Rectal smooth muscle tissue (tissue), 1 donor: ENCODE measurements around the gene GAS7.

Experiments used
- H3K27ac ChIP-seq: one replicate; pipeline ENCODE4 v1.7.0; 2013; ENCODE audit warnings: low read depth, low read length, inconsistent platforms
- H3K27me3 ChIP-seq: one replicate; pipeline ENCODE4 v1.7.0; 2013; ENCODE audit warnings: low read length; ENCODE audit not compliant: control insufficient read depth, insufficient read depth
- H3K36me3 ChIP-seq: one replicate; pipeline ENCODE4 v1.7.0; 2013; ENCODE audit warnings: low read length; ENCODE audit not compliant: control insufficient read depth, insufficient read depth
- H3K4me1 ChIP-seq: one replicate; pipeline ENCODE4 v1.7.0; 2013; ENCODE audit warnings: low read length; ENCODE audit not compliant: control insufficient read depth, insufficient read depth
- H3K4me3 ChIP-seq: one replicate; pipeline ENCODE4 v1.7.0; 2013; ENCODE audit warnings: low read length
- H3K9ac ChIP-seq: one replicate; pipeline ENCODE4 v1.7.0; 2013; ENCODE audit warnings: low read length

GAS7 gene

DNA sequence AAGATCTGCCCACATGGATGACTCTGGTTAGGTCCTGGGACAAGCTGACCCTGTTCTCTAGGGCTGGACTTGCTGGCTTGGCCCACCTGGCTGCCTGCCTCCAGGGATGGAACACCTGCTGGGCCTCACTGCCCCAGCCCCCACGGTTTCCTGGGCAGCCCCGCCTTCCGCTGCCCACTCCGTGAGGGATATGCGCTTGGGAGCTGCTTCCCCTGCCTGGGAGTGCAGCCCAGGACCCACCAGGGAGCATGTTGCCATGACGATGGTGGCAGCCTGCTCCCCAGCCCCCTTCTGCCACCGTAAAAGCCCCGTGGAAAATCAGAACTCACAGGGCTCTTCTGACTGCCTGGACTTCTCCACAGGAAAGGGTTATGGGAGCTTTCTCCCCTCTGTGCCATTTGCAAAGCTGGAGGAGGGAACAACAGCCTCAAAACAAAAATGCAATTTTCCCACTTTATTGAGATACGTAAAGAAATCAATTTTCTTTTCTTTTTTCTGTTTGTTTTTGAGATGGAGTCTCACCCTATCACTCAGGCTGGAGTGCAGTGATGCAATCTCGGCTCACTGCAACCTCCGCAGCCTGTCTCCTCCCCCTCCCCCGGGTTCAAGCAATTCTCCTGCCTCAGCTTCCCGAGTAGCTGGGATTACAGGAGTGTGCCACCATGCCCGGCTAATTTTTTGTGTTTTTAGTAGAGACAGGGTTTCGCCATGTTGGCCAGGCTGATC, 18.0 kb upstream of the GAS7 start:
- H3K4me3 ChIP-seq: no peak overlapping the region
- no peak overlapping the region for H3K27ac ChIP-seq
- no peaks in the 10 kb centered on the region for H3K27me3 ChIP-seq
- no peaks in the 10 kb centered on the region for H3K36me3 ChIP-seq
- no peak overlapping the region for H3K9ac ChIP-seq
- no peaks in the 10 kb centered on the region for H3K4me1 ChIP-seq

DNA sequence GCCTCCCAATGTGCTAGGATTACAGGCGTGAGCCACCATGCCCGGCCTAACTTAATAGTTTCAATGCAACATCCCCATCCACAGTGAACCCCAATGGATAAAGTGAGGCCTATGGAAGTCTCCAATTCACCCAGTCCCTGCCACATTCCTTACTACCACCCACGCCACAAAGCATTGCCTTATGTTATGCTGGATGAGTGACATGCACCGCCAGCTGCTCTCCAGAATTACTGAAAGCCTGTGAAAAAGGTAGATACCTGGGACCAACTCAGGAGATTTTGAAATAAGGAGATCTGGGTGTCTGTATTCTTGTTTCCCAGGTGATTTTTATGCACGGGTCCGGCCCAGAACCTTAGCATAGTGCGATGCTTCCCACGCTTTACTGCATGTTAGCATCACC, 16.9 kb upstream of the GAS7 start:
- no peak overlapping the region for H3K9ac ChIP-seq
- H3K27me3 ChIP-seq: no peaks in the 10 kb centered on the region
- no peak overlapping the region for H3K4me3 ChIP-seq
- H3K27ac ChIP-seq: no peak overlapping the region
- no peaks in the 10 kb centered on the region for H3K36me3 ChIP-seq
- H3K4me1 ChIP-seq: no peaks in the 10 kb centered on the region

DNA sequence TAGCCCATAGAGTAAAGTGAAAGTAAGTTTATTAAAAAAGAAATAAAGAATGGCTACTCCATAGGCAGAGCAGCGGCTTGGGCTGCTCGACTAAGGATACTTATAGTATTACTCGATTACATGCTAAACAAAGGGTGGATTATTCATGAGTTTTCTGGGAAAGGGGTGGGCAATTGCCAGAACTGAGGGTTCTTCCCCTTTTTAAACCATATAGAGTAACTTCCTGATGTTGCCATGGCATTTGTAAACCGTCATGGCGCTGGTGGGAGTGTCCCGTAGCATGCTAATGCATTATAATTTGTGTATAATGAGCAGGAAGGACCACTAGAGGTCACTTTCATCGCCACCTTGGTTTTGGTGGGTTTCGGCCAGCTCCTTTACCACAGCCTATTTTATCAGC, 13.3 kb upstream of the GAS7 start:
- no peaks in the 10 kb centered on the region for H3K36me3 ChIP-seq
- H3K27ac ChIP-seq: no peak overlapping the region
- H3K4me3 ChIP-seq: no peak overlapping the region
- no peaks in the 10 kb centered on the region for H3K27me3 ChIP-seq
- H3K9ac ChIP-seq: no peak overlapping the region
- H3K4me1 ChIP-seq: peaks cover 2% of the 10 kb centered on the region

DNA sequence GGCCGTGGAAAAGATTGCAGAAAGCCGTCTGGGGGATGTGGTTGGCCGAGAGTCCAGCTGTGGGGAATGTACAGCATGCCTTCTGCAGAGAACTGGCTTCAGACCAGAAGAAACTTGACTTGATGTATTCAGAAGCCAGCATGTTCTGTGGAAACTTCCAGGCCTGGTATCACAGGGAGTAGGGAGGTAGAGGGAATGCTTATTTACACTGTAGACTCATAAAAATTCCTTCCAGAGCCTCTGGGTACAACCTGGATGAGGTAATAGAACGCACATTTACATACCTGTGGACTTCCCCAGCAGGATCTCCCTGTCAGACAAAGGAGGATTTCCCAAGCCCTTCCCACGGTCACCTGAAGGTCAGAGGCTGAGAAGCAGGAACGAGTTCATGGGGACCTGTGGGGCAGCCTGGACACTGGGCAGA, 11.8 kb upstream of the GAS7 start:
- H3K27me3 ChIP-seq: no peaks in the 10 kb centered on the region
- H3K36me3 ChIP-seq: no peaks in the 10 kb centered on the region
- peaks cover 2% of the 10 kb centered on the region for H3K4me1 ChIP-seq
- H3K4me3 ChIP-seq: no peak overlapping the region
- H3K9ac ChIP-seq: no peak overlapping the region
- H3K27ac ChIP-seq: no peak overlapping the region

DNA sequence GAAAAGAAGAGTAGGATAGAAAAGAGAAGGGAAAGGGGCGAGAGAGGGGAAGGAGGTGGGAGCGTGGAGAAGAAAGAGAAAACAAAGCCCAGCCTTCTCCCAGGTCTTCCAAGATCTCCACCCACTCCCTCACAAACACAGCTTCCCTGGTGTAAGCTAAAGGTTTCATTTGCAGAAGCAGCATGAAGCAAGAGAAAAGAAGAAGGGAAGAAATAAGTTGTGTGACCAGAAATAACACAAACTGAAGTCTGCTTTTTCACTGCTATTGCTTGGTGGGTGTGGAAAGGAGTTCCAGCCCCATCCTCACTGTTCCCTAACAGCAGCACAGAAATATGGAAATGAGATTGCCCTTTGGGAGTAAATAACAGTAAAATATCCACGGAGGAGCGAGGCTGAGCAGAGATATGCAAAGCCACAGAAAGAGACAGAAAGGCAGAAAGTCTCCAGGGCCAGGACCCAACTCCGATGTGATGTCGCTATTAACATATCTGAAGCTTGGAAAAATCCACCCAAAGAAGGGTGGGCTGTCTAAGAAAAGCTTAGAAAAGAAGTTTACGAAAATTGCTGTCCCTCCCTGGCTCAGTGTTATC, 10.3 kb upstream of the GAS7 start:
- Histone ChIP-seq H3K36me3 (no peaks in the 10 kb centered on the region), H3K9ac (no peak overlapping the region), H3K4me3 (no peak overlapping the region), H3K27me3 (no peaks in the 10 kb centered on the region), H3K27ac (no peak overlapping the region), H3K4me1 (peaks cover 2% of the 10 kb centered on the region)

DNA sequence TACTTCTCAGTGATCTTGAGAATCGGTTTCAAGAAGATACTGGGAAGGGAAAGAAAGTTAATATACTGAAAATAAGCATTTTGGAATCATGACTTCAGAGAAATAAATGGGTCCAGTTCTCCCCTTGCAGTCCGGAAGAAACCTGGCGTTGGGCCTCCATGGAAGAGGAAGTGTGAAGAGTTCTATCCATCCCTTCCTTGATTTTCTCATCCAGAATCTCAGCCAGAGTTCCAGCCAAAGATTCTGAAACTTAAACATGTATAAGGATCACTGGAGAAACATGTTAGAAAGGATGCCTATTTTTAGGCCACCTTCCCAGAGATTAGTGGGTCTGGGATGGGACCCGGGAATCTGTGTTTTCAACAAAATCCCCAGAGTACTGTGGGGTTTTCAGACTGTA, 8.7 kb upstream of the GAS7 start:
- H3K36me3 ChIP-seq: no peaks in the 10 kb centered on the region
- H3K9ac ChIP-seq: no peak overlapping the region
- no peak overlapping the region for H3K4me3 ChIP-seq
- peaks cover 2% of the 10 kb centered on the region for H3K4me1 ChIP-seq
- no peak overlapping the region for H3K27ac ChIP-seq
- H3K27me3 ChIP-seq: no peaks in the 10 kb centered on the region

DNA sequence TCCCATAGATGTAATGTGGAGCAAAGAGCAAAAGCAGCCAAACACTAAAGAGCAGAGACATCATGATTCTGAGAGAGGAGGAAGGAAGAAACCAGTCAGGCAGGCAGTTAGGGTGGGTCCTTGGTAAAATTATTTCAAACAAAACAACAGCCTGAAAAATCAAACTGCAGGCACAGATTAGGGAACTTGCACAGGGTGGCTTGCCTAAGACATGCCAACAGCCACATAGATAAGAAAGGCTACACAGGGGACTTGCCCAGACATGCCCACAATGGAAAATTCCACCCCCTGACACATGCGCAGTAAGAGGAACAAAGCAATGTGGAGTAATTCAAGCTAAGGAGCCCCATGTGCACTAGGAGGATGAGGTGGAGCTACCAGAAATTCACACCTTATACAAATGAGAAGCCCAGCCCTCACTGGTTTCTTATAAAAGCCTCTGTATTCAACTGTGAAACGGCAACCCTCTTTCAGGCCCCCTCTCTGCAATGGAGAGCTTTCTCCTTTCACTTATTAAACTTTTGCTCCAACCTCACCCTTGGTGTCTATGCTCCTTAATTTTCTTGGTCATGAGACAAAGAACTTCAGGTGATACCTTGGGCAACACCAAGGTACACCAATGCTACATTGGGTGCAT, 7.3 kb upstream of the GAS7 start:
- Histone ChIP-seq H3K27ac (no peak overlapping the region), H3K36me3 (no peaks in the 10 kb centered on the region), H3K9ac (no peak overlapping the region), H3K4me1 (peaks cover 2% of the 10 kb centered on the region), H3K27me3 (no peaks in the 10 kb centered on the region), H3K4me3 (no peak overlapping the region)

DNA sequence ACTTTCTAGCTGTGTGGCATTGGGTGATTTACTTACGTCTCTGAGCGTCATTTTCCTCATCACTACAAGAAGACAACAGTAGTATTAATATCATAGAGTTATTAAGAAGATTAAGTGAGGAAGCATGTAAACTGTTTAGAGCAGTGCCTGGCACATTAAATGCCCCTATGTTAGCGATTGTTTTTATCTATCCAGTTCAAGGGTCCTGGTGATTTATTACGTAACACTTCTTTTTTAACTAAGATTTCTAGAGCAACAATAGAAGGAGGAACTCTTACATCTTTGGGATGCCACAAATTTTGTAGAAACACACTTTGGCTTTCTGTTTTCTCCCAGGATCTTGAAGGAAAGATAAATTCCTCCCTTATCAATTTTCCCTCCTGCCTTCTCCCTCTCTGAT, 3.3 kb upstream of the GAS7 start:
- no peaks in the 10 kb centered on the region for H3K36me3 ChIP-seq
- H3K27me3 ChIP-seq: no peaks in the 10 kb centered on the region
- H3K9ac ChIP-seq: no peak overlapping the region
- no peak overlapping the region for H3K27ac ChIP-seq
- H3K4me3 ChIP-seq: no peak overlapping the region
- H3K4me1 ChIP-seq: no peaks in the 10 kb centered on the region

DNA sequence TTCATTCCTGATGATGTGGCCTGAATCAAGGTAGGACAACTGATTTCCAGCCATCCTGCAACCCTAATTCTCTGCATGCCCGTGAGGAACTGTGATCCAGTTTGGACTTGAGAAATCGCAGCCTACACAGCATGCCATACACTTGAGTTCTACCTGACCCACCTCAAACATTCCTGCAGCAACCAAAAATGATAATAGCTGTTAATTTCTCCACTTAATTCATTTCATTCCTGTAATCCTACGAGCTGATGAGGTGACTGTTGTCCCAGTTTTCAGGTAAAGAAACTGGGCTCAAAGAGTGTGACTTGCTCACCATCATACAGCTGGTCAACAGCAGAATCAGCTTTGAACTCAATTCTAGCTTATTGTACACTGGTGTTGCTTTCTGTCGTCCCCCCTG, 2.2 kb upstream of the GAS7 start:
- H3K4me1 ChIP-seq: no peaks in the 10 kb centered on the region
- no peaks in the 10 kb centered on the region for H3K27me3 ChIP-seq
- H3K9ac ChIP-seq: no peak overlapping the region
- H3K4me3 ChIP-seq: no peak overlapping the region
- no peaks in the 10 kb centered on the region for H3K36me3 ChIP-seq
- H3K27ac ChIP-seq: no peak overlapping the region

DNA sequence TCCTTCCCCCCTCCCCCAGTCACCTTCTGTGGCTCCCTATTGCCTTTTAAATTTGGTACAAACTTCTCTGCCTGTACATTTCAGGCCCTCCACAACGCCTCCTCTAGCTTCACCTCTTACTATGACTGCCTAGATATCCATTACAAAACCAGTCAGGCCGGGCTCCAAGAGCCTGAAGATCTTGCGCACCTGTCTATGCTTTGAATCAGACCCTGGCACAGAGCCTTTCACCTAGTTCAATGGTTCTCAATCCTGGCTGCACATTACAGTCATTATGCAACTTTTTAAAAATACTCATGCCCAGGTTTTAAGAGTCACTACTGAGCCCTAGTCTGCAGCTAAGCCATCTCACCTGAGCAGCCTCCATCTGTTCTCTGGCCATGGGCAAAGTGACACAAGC, 1.6 kb upstream of the GAS7 start:
- no peaks in the 10 kb centered on the region for H3K27me3 ChIP-seq
- H3K4me3 ChIP-seq: no peak overlapping the region
- no peak overlapping the region for H3K9ac ChIP-seq

DNA sequence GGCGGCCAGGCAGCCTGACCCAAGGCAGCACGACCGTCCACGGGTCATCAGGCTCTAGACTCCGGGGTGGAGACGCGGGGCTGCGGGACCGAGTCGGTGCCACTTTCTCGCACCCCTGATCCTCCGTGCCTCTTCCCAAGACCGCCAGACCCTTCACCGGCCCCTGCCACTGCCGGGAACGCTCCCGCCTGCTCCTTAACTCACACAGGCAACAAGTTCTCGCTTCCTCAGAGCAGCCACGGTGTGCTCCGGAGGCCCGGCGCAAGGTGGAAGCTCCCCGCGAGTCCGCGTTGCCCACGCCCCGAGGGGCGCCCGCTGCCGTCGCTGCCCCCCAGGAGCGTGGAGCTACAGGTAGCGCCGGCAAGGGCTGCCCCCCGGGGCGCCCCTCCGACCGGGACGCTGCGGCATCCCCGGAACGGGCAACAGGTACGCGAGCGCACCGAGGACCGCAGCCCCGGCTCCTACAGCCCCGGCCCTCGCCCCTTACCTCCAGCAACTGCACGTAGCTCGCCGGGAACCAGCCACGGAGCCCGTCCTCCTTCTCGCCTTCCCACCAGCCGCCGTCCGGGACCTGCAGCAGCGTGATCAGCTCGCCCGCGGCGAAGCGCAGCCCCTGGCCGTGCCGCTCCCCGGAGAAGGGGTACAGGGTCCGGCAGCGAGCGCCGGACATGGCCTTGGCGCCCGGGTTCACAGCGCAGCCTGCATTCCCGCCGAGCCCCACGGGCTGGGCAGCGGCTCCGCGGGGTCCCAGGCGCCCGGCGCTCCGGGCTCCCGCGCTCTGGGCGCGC, 491 bp downstream of the GAS7 start:
- Histone ChIP-seq H3K4me1 (no peaks in the 10 kb centered on the region), H3K4me3 (peak overlapping the region; percentile 40), H3K36me3 (no peaks in the 10 kb centered on the region), H3K27me3 (no peaks in the 10 kb centered on the region), H3K9ac (no peak overlapping the region), H3K27ac (no peak overlapping the region)

More for the DNA sequence above, 1.6 kb upstream of the GAS7 start:
- Histone ChIP-seq H3K36me3 (no peaks in the 10 kb centered on the region), H3K4me1 (no peaks in the 10 kb centered on the region), H3K27ac (no peak overlapping the region)

DNA sequence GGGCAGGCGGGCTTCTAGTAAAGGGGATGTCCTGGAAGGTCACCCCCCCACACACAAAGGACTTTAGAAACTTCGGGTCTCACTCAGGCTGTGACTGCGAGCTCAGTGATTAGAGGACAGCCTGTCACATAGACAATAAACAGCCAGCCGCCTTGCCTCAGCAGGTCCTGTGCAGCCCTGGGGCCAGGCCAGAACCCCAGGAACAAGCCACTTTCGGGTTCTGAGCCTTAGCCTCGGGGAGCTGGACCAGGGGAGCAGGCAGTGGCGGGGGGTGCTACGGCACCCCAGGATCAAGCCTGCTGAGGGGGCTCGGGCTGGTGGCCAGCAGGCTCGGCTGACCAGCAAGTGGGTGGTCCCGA, 1.1 kb downstream of the GAS7 start:
- H3K4me3 ChIP-seq: peak overlapping the region; percentile 40
- H3K9ac ChIP-seq: no peak overlapping the region
- no peaks in the 10 kb centered on the region for H3K27me3 ChIP-seq
- H3K4me1 ChIP-seq: no peaks in the 10 kb centered on the region
- H3K36me3 ChIP-seq: no peaks in the 10 kb centered on the region
- peak overlapping the region; percentile 8 for H3K27ac ChIP-seq
